ENCODE data around the gene SMARCD3.

GRCh38 chr7:151206914-151207313 is 41.6 kb downstream of the SMARCD3 start:
- TF ChIP-seq POLR2A (IDR thresholded peaks at IDR 0.05) (no peak), CTCF (IDR thresholded peaks at IDR 0.05) (no peak)
